ENCODE data around the gene MTUS2.

The MTUS2 gene

GRCh38 chr13:28935104-28935503, 115.0 kb downstream of the MTUS2 start:
- H3K27ac ChIP-seq (ENCODE audit: low read depth, low read length) = no peak overlapping the region
- H3K4me3 ChIP-seq (ENCODE audit: low read length) = no peak overlapping the region
- no peaks in the 10 kb centered on the region for H3K4me1 ChIP-seq (ENCODE audit: control insufficient read depth, insufficient read depth, low read length)
- no peaks in the 10 kb centered on the region for H3K27me3 ChIP-seq (ENCODE audit: control insufficient read depth, insufficient read depth, low read length)
- no peaks in the 10 kb centered on the region for H3K36me3 ChIP-seq (ENCODE audit: control insufficient read depth, insufficient read depth, low read length)
- no peak overlapping the region for H3K9ac ChIP-seq (ENCODE audit: low read length)

- no peaks in the 10 kb centered on the region for H3K27me3 ChIP-seq (ENCODE audit: control insufficient read depth, insufficient read depth, low read length)
- no peak overlapping the region for H3K27ac ChIP-seq (ENCODE audit: low read depth, low read length)
- no peak overlapping the region for H3K9ac ChIP-seq (ENCODE audit: low read length)
- H3K36me3 ChIP-seq (ENCODE audit: control insufficient read depth, insufficient read depth, low read length) = no peaks in the 10 kb centered on the region
- H3K4me1 ChIP-seq (ENCODE audit: control insufficient read depth, insufficient read depth, low read length) = no peaks in the 10 kb centered on the region
- no peak overlapping the region for H3K4me3 ChIP-seq (ENCODE audit: low read length)
These were observed 122.8 kb downstream of the MTUS2 start for GRCh38 chr13:28942906-28943305.

GRCh38 chr13:28953714-28954418, 133.7 kb downstream of the MTUS2 start:
- Histone ChIP-seq H3K27me3 (ENCODE audit: control insufficient read depth, insufficient read depth, low read length) (no peaks in the 10 kb centered on the region), H3K36me3 (ENCODE audit: control insufficient read depth, insufficient read depth, low read length) (no peaks in the 10 kb centered on the region), H3K9ac (ENCODE audit: low read length) (no peak overlapping the region), H3K4me1 (ENCODE audit: control insufficient read depth, insufficient read depth, low read length) (no peaks in the 10 kb centered on the region), H3K4me3 (ENCODE audit: low read length) (no peak overlapping the region), H3K27ac (ENCODE audit: low read depth, low read length) (no peak overlapping the region)

GRCh38 chr13:28954419-28954725, 134.2 kb downstream of the MTUS2 start:
- H3K36me3 ChIP-seq (ENCODE audit: control insufficient read depth, insufficient read depth, low read length) = no peaks in the 10 kb centered on the region
- no peaks in the 10 kb centered on the region for H3K4me1 ChIP-seq (ENCODE audit: control insufficient read depth, insufficient read depth, low read length)
- no peak overlapping the region for H3K27ac ChIP-seq (ENCODE audit: low read depth, low read length)
- H3K9ac ChIP-seq (ENCODE audit: low read length) = no peak overlapping the region
- H3K27me3 ChIP-seq (ENCODE audit: control insufficient read depth, insufficient read depth, low read length) = no peaks in the 10 kb centered on the region
- H3K4me3 ChIP-seq (ENCODE audit: low read length) = no peak overlapping the region

GRCh38 chr13:28954810-28955209, 134.7 kb downstream of the MTUS2 start:
- no peak overlapping the region for H3K27ac ChIP-seq (ENCODE audit: low read depth, low read length)

GRCh38 chr13:28955264-28955966, 135.3 kb downstream of the MTUS2 start:
- H3K27ac ChIP-seq (ENCODE audit: low read depth, low read length) = no peak overlapping the region
- H3K4me3 ChIP-seq (ENCODE audit: low read length) = no peak overlapping the region
- no peaks in the 10 kb centered on the region for H3K4me1 ChIP-seq (ENCODE audit: control insufficient read depth, insufficient read depth, low read length)
- no peaks in the 10 kb centered on the region for H3K36me3 ChIP-seq (ENCODE audit: control insufficient read depth, insufficient read depth, low read length)
- no peaks in the 10 kb centered on the region for H3K27me3 ChIP-seq (ENCODE audit: control insufficient read depth, insufficient read depth, low read length)
- H3K9ac ChIP-seq (ENCODE audit: low read length) = no peak overlapping the region

More at GRCh38 chr13:28954810-28955209, 134.7 kb downstream of the MTUS2 start:
- Histone ChIP-seq H3K9ac (ENCODE audit: low read length) (no peak overlapping the region), H3K27me3 (ENCODE audit: control insufficient read depth, insufficient read depth, low read length) (no peaks in the 10 kb centered on the region), H3K36me3 (ENCODE audit: control insufficient read depth, insufficient read depth, low read length) (no peaks in the 10 kb centered on the region), H3K4me3 (ENCODE audit: low read length) (no peak overlapping the region), H3K4me1 (ENCODE audit: control insufficient read depth, insufficient read depth, low read length) (no peaks in the 10 kb centered on the region)

- H3K36me3 ChIP-seq (ENCODE audit: control insufficient read depth, insufficient read depth, low read length) = no peaks in the 10 kb centered on the region
- H3K27me3 ChIP-seq (ENCODE audit: control insufficient read depth, insufficient read depth, low read length) = no peaks in the 10 kb centered on the region
- no peak overlapping the region for H3K4me3 ChIP-seq (ENCODE audit: low read length)
- H3K9ac ChIP-seq (ENCODE audit: low read length) = no peak overlapping the region
- H3K27ac ChIP-seq (ENCODE audit: low read depth, low read length) = no peak overlapping the region
- no peaks in the 10 kb centered on the region for H3K4me1 ChIP-seq (ENCODE audit: control insufficient read depth, insufficient read depth, low read length)
These were observed 137.9 kb downstream of the MTUS2 start for GRCh38 chr13:28958018-28958417.

GRCh38 chr13:28958441-28958840, 138.3 kb downstream of the MTUS2 start:
- no peak overlapping the region for H3K4me3 ChIP-seq (ENCODE audit: low read length)
- no peaks in the 10 kb centered on the region for H3K27me3 ChIP-seq (ENCODE audit: control insufficient read depth, insufficient read depth, low read length)
- H3K36me3 ChIP-seq (ENCODE audit: control insufficient read depth, insufficient read depth, low read length) = no peaks in the 10 kb centered on the region
- no peak overlapping the region for H3K27ac ChIP-seq (ENCODE audit: low read depth, low read length)
- H3K9ac ChIP-seq (ENCODE audit: low read length) = no peak overlapping the region
- H3K4me1 ChIP-seq (ENCODE audit: control insufficient read depth, insufficient read depth, low read length) = no peaks in the 10 kb centered on the region

- Histone ChIP-seq H3K4me3 (ENCODE audit: low read length) (no peak overlapping the region), H3K9ac (ENCODE audit: low read length) (no peak overlapping the region), H3K4me1 (ENCODE audit: control insufficient read depth, insufficient read depth, low read length) (no peaks in the 10 kb centered on the region), H3K27me3 (ENCODE audit: control insufficient read depth, insufficient read depth, low read length) (no peaks in the 10 kb centered on the region), H3K27ac (ENCODE audit: low read depth, low read length) (no peak overlapping the region), H3K36me3 (ENCODE audit: control insufficient read depth, insufficient read depth, low read length) (no peaks in the 10 kb centered on the region)
These were observed 143.9 kb downstream of the MTUS2 start for GRCh38 chr13:28964052-28964451.

GRCh38 chr13:28964803-28965202, 144.7 kb downstream of the MTUS2 start:
- H3K9ac ChIP-seq (ENCODE audit: low read length) = no peak overlapping the region
- no peaks in the 10 kb centered on the region for H3K36me3 ChIP-seq (ENCODE audit: control insufficient read depth, insufficient read depth, low read length)
- H3K4me3 ChIP-seq (ENCODE audit: low read length) = no peak overlapping the region
- H3K27me3 ChIP-seq (ENCODE audit: control insufficient read depth, insufficient read depth, low read length) = no peaks in the 10 kb centered on the region
- H3K4me1 ChIP-seq (ENCODE audit: control insufficient read depth, insufficient read depth, low read length) = no peaks in the 10 kb centered on the region
- no peak overlapping the region for H3K27ac ChIP-seq (ENCODE audit: low read depth, low read length)

GRCh38 chr13:28967029-28967915, 147.1 kb downstream of the MTUS2 start:
- Histone ChIP-seq H3K4me1 (ENCODE audit: control insufficient read depth, insufficient read depth, low read length) (no peaks in the 10 kb centered on the region), H3K27me3 (ENCODE audit: control insufficient read depth, insufficient read depth, low read length) (no peaks in the 10 kb centered on the region), H3K4me3 (ENCODE audit: low read length) (no peak overlapping the region), H3K36me3 (ENCODE audit: control insufficient read depth, insufficient read depth, low read length) (no peaks in the 10 kb centered on the region), H3K9ac (ENCODE audit: low read length) (no peak overlapping the region), H3K27ac (ENCODE audit: low read depth, low read length) (no peak overlapping the region)

GRCh38 chr13:28976195-28976594, 156.1 kb downstream of the MTUS2 start:
- Histone ChIP-seq H3K36me3 (ENCODE audit: control insufficient read depth, insufficient read depth, low read length) (no peaks in the 10 kb centered on the region), H3K4me1 (ENCODE audit: control insufficient read depth, insufficient read depth, low read length) (peaks cover 2% of the 10 kb centered on the region), H3K27ac (ENCODE audit: low read depth, low read length) (no peak overlapping the region), H3K9ac (ENCODE audit: low read length) (no peak overlapping the region), H3K4me3 (ENCODE audit: low read length) (no peak overlapping the region), H3K27me3 (ENCODE audit: control insufficient read depth, insufficient read depth, low read length) (no peaks in the 10 kb centered on the region)
